Gastroesophageal sphincter (tissue), 3 donors: Measurements from ENCODE around the gene EGFR.

Experiments
- EP300 ChIP-seq: sonication (generic); formaldehyde crosslinking; IDR thresholded peaks from one replicate; pipeline ENCODE4 v1.6.1; 2017; ENCODE audit warnings: antibody characterized with exemption, mild to moderate bottlenecking
- TF ChIP-seq, protein P1 (sequence below), 4 experiments: fragments of 200-600 bp in 2 of 4; fragments of 450-650 bp in 2 of 4; sonication (generic) in 1 of 4; IDR thresholded peaks; one replicate each; pipeline ENCODE4 v1.5.1; 2017 to 2019; ENCODE audit warnings: antibody characterized with exemption in 4 of 4, mild to moderate bottlenecking in 2 of 4, moderate library complexity in 2 of 4

DNA sequence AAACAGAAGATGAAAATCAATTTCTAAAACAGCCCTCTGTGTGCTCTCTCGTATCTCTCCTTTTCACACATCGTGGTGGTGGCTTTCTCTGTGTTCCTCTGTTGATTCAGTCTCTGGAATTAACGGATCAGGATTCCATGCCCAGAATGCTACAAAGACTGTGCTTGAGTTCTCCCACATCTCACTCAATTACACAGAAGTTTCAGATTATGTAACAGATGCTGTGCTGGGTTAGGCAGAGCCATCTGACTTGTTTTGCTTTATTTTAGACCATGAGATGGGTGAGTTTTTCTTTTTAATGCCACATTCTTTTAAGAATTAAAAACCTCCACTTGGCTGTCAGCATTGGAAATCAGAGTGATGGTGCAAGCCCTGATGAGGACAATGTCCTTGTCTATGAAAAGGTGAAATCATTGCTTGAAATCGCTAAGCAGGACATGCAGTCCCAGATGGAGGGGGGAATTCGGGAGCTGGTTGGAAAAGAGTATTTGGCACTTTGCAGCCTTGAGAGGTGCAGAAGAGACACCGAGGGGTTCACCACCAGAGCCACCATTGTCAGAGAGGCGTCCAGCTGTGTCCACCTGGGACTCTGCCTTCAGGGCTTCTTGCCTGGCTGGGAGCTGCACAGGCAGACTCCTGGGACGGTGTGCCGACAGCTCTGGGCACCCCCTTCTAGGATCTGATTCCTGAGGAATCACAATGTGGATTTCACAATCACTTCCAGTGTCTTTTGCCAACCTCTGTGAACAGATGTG, 80.4 kb downstream of the EGFR start:
- no peak for TF ChIP-seq EP300
- TF ChIP-seq, protein P1, sequence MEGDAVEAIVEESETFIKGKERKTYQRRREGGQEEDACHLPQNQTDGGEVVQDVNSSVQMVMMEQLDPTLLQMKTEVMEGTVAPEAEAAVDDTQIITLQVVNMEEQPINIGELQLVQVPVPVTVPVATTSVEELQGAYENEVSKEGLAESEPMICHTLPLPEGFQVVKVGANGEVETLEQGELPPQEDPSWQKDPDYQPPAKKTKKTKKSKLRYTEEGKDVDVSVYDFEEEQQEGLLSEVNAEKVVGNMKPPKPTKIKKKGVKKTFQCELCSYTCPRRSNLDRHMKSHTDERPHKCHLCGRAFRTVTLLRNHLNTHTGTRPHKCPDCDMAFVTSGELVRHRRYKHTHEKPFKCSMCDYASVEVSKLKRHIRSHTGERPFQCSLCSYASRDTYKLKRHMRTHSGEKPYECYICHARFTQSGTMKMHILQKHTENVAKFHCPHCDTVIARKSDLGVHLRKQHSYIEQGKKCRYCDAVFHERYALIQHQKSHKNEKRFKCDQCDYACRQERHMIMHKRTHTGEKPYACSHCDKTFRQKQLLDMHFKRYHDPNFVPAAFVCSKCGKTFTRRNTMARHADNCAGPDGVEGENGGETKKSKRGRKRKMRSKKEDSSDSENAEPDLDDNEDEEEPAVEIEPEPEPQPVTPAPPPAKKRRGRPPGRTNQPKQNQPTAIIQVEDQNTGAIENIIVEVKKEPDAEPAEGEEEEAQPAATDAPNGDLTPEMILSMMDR (IDR thresholded peaks at IDR 0.05), result no peak
